Activated CD8-positive, alpha-beta memory T cell treated with anti-CD3 and anti-CD28 coated beads, Interleukin-2, amount 50 U/mL, for 4 hours (primary cell): Measurements from ENCODE around the gene TMEM14B.
"Not testable (repeated sequence)": the region's sequence is repeated elsewhere in the genome, so short reads cannot be mapped to it uniquely, and the experiment has no call there.

Experiments
- DNase-seq: peaks from one replicate; pipeline ENCODE4 v3.0.0-alpha.2; 2020

Gene TMEM14B

DNA sequence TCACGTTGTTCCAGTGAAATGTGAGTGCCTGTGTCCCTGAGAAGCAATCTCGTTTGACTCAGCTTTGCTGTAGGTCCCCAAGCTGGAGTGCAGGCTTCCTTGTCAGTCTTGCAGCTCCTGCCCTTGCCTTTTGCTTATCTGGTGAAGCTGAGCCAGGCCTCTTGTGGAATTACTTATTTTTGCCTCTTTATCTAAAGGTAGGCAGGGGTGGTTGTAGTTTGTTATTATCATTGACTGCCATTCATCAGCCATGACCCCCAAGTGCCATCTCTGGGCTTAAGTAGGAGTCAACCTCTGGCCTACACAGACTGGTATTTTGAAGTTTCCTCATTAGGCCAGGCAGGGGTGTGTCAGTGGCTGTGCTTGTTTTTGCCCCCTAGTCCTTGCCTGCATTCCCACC, 2.1 kb downstream of the TMEM14B start:
- DNase-seq, result no peak

DNA sequence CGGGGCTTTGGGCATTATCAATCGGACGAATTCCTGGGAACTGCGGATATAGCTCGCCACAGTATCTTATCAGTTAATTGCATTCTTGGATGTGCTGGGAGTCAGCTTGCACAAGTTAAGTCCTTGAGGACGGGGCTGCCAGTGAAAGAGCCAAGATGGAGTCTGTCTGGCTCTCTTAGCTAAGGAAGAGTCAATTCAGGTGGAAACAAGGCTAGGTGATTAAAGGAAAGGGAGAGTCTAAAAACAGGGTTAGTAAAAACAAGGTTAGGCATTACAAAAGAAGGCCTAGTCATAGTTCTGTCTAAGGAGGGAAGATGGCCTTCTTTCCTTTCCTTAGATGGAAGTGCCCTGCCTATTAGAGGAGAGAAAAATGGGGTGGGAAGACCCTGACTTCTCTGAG, 3.0 kb downstream of the TMEM14B start:
- DNase-seq, result not testable (repeated sequence)

DNA sequence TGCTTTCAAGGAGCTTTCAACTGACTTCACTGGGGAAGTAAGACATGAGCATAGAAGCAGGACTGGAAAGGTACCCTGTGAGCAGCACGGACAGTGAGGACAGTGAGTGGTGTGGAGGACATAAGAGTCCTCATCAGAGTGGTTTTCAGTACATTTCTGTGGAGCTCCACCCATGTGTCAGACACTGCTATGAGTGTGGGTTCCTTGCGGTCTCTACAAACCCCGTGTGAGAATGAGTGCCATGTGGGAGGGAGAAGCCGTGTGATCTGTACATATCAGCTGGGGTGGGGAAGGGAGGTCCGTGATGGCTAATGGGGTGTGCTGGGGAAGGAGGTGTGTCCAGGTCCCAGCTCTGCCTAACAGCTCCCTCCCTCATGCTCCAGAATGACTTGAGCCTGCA, 4.2 kb downstream of the TMEM14B start:
- DNase-seq, result not testable (repeated sequence)

DNA sequence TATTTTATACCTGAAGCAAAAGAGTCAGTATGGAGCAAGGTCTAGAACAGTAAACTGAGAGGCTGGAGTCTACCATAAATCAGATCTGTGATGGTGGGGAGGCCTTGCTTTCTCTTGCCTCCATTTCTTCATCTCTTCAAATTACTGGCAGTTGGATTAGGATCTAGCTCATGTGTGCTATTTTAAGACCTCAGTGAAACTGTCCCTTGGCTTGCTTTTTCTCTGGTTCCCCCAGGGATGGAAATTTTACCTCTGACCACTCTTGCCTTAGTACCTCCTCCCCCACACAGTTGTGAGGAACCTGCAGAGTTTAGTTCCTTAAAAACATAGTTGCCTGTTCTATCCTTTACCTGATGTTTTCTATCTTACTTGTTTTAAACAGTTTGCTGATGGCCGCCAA, 8.5 kb downstream of the TMEM14B start:
- DNase-seq, result no peak

DNA sequence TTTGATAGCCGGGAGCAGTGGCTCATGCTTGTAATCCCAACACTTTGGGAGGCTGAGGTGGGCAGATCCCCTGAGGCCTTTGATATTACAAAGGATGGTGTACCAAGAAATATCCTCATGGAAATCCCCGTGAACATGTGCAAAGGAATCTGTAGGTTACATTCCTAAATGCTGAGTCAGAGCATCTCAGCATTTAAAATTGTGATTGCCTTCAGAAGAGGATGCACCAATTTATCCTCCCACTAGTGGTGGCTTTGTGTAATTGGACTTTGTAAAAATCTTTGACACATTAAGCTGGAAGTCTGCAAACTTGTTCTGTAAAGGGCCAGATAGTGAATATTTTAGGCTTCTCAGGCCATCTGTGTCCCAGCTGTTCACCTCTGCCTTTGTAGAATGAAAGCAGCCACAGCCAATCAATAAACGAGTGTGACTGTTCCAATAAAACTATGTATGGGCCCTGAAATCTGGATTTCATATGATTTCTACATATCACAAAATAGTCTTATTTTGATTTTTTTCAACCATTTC, 11.8 kb downstream of the TMEM14B start:
- DNase-seq, result no peak

DNA sequence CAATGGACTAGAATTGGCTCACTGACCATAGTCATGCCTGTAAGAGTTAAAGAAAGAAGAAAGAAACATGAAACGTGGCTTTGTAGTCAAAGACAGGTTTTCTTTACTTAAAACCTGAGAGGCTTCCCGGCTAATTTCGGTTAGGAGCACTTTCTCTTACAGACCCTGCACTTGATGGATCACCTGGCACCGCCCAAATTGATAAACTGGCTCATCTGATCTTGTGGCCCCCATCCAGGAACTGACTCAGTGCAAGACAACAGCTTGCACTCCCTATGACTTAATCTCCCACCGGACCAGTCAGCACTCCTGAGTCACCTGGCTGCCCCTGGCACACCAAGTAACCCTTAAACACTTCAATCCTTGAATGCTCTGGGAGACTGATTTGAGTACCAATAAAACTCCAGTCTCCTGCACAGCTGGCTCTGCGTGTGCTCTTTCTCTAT, 12.3 kb downstream of the TMEM14B start:
- no peak for DNase-seq

DNA sequence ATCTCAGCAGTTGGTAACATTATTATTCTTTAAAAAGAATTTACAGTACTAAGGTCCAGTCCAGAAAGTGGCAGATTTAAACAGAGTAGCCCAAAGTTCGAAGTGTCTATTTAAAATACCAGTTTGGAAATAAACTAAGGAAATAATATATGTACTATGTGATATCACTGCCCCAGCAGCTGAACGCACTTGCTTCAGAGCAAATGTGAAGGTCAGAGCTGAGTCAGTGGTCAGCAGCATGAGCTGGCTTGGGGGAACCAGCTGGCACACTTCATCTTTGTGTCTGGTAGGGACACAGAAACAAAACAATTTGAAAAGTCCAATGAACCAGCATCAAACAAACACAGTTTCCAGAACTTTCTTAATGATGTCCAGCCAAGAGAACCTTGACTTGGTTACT, 15.4 kb downstream of the TMEM14B start:
- no peak for DNase-seq

DNA sequence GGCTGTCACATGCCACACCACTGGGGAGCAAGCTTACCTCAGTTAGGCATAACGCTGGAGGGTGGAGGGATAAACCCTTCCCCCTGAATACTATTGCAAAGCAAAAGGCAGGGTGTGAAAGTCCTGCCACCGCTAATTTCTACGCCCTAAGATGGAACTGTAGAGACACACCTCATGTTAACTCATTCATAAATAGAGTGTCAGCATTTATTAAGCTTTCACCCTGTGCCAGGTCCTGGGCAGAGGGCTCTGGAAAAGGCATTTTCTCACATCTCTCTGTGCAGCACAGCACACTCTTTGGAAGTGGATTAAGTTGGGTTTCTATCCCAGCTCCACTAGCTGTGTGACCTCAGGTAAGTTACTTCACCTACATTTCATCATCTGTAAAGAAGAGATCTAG, 21.8 kb downstream of the TMEM14B start:
- no peak for DNase-seq

DNA sequence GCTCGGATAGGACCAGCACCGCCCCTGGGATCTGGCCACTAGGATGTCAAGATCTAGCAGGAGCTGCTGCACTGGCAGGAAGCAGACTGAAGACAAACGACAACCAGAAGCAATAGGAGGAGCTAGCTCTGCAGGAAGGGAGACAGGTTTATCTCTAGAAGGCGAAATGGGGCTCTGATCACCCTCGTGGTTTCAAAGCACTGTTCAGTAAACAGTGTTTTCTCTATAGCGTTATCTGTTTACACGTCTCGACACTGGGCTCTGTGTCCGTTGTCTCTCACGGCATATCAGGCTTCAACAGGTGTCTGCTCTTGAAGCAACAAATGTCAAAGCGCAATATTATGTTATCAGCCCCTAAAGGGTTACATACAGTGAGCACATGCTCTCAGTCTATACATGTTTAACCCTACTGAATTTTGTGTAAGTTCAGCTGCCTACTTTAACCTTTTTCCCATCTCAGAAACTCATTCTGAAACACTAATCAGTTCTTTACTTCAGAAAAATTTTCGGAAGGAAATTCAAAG, 23.8 kb downstream of the TMEM14B start:
- DNase-seq, result no peak

DNA sequence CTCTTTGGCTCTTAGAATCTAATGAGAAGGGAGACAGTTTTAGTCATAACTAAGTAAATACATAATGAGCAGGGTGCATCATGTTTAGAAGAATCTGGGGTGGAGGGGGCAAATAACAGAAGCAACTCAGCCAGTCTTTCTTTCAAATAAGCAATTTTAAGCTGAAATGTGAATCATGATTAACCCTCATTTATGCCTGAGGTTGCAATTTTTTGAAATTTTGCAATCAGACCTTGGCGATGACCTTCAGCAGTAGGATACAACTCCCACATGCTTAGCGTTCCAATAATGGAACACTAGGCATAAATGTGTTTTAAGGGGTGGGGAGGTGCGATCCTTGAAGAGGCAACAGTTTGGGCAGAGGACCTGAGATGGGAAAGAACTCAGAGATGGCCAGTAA, 30.6 kb downstream of the TMEM14B start:
- DNase-seq, result no peak

DNA sequence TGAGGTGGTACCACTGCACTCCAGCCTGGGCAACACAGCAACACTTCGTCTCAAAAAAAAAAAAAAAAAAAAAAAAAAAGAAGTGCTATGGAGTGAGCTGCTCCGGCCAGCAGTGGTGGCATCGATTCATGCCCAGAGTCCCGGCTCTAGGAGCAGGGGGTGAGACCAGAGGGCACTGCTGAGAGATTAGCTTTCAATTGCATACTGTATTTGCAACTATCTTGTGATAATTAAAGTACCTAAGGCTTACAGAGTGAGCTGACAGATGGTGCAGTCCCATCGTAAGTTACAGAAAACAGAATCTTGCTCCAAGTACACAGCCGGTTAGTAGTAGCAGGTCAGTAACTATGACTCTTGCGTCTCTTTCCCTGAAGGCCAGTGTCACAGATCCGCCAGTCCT, 31.5 kb downstream of the TMEM14B start:
- DNase-seq, result no peak

DNA sequence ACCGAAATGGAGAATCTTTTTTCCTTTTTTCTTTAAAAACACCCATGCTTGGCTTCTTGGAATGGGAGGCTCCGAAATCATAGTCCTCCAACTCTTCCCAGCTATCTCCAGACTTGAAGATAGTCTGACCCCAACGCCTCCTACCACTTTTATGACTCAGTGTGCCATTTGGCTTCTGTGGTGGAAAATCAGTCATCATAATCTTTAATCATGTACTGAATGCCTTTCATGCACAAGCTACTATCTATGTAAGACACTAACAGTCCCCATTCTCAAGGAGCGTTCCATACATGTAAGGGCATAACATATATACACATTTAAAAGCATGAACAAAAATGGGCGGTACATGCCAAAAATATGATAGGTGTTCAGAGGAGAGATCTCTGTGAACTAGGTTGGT, 44.1 kb downstream of the TMEM14B start:
- no peak for DNase-seq

DNA sequence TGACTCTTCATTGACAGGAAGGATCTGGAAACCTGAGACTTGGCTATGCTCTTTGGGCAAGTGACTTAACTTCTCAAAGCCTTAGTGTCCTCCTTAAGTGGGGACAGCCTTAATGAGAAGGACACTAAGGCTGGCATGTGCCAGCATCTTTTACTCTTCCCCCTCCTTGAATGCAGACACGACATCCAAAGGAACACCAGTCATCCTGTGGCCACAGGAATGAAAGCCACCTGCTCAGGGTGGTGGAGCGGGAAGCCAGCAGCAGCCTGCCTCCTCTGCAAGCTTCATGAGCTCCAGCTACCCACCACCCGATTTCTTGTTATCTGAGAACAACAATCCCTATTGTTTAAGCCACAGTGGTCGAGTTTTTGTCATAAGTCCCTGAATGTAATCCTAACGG, 44.5 kb downstream of the TMEM14B start:
- no peak for DNase-seq

DNA sequence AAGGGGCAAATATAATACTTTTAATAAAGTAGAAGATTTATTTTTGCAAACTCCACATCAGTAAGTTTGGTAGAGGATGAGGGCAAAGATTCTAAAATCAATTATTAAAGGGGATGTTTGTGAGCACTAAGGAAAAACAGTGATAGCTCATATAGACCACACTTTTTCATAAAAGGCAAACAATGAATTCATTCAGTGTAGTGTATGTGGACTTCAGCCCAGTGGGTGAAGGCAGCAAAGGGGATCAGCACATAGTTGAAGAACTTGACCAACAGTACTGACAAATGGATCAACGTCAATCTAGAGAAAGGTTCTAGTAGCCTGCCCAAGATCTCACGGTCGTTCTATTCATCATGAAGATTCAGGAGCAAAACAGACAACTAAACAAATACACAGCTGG, 45.4 kb downstream of the TMEM14B start:
- no peak for DNase-seq

DNA sequence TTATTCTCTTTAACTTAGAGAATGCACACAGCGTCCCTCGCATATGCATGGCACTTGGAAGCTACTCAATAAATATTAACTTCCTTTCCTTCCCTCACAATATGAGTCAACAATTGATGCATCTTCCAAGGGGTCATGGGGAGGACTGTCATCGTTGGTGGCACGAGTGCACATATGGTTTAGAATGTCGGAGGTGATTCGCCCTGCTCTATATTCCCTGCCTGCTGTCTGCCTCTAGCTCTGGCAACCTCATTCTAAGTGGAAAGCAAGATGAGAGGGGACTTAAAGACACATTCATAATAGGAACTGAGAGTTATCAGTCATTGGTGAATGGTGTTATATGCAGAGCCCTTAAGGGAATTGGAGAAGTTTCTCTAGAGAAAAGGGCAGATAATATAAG, 46.1 kb downstream of the TMEM14B start:
- DNase-seq, result no peak

DNA sequence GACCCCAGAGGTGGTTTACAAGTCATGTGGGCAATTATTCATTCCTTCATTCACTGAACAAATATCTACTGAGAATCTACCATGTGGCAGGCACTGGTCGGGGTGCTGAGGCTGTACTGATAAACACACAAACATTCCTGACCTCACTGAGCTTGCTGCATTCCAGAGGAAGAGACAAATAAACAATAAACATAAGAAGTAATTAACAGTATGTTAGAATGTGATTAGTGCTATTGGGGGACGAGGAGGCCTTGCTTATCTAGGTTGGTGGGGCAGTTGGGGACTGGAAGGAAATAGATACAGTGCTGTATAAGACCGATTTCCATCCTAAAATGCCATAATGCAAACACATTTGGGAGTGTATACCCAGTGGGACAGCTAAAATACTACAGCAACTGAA, 46.6 kb downstream of the TMEM14B start:
- no peak for DNase-seq

DNA sequence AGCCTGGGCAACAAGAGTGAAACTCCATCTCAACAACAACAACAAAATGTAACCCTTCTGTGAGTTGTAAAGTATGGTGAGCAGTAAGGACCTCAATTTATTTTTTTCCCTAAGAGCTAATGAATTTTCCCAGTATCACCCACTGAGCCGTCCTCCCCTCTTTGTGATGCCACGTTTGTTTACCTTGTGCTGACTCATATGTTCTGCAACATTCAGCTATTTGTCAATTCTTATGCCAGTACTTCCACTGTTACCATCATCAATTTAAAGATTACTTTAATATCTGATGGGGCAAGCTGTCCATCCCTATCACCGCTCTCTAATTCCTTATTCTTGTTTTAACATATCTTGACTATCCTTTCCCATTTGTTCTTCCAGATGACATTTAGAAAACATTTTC, 53.2 kb downstream of the TMEM14B start:
- no peak for DNase-seq

DNA sequence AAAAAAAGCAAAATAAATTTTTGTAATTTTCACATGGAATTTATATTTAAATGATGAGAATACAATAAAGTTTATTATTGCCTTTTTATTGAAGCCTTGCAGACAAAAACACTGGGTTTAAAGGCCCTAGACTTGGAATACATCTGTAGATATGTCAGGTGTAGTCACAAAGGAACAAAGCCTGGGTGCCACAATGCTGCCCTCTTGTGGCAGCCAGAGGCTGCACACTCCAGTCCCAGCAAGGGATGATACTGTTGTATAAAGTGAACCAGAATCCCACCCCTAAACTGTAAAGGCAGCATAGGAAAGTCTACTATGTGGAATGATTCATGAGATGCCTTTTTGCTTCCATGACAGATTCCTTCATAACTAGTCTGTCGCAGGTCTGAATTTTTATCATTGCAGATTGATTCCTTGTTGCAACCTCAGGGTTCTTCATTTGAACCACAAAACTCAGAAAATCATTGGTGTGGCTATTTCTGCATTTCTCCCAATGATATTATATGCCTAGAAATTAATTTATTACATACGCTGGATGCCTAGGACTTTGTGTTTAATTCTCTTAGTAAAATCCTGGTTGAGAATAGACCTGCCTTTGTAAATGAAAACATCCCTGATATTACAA, 53.7 kb downstream of the TMEM14B start:
- peak; percentile 64 for DNase-seq
